HG02642 (cell line): ENCODE measurements around the gene FEV.

ENCODE experiments used
- ATAC-seq: cut with Tn5 transposase; IDR thresholded peaks from one replicate; pipeline ENCODE4 v1.9.1; 2021; ENCODE audit warnings: mild to moderate bottlenecking; ENCODE audit not compliant: unreplicated experiment, poor library complexity

FEV gene

GRCh38 chr2:218995561-218995960, 10.6 kb upstream of the FEV start:
- no peak for ATAC-seq

- ATAC-seq, result no peak
Measured at GRCh38 chr2:218993345-218994315, 8.6 kb upstream of the FEV start, which contains the start of gene CRYBA2. CRYBA2 (minus strand) TSS chr2:218993422; CDS start chr2:218993176, 246 bp downstream.

GRCh38 chr2:218992703-218993344, 7.8 kb upstream of the FEV start:
- ATAC-seq, result no peak

GRCh38 chr2:218992196-218992595, 7.2 kb upstream of the FEV start:
- no peak for ATAC-seq

- no peak for ATAC-seq
Measured at GRCh38 chr2:218991674-218992168, 6.7 kb upstream of the FEV start.

GRCh38 chr2:218990612-218991011, 5.6 kb upstream of the FEV start:
- no peak for ATAC-seq

- ATAC-seq, result no peak
Measured at GRCh38 chr2:218990052-218990451, 5.1 kb upstream of the FEV start.

GRCh38 chr2:218988650-218989049, 3.7 kb upstream of the FEV start:
- no peak for ATAC-seq

GRCh38 chr2:218988164-218988563, 3.2 kb upstream of the FEV start:
- ATAC-seq, result no peak

GRCh38 chr2:218986148-218986761, 1.3 kb upstream of the FEV start:
- ATAC-seq, result no peak

- no peak for ATAC-seq
Measured at GRCh38 chr2:218985325-218986091, 524 bp upstream of the FEV start.

GRCh38 chr2:218984239-218985020, 554 bp downstream of the FEV start:
- no peak for ATAC-seq

- no peak for ATAC-seq
Measured at GRCh38 chr2:218983934-218984238, 1.1 kb downstream of the FEV start.

GRCh38 chr2:218983263-218983933, 1.6 kb downstream of the FEV start:
- no peak for ATAC-seq

- ATAC-seq, result no peak
Measured at GRCh38 chr2:218982586-218983262, 2.3 kb downstream of the FEV start.

- no peak for ATAC-seq
Measured at GRCh38 chr2:218981881-218982585, 3.0 kb downstream of the FEV start.

- ATAC-seq, result no peak
Measured at GRCh38 chr2:218981390-218981880, 3.5 kb downstream of the FEV start.
